Cardiac fibroblast (primary cell): ENCODE results near the gene PNMA8B.

Experiments
- DNase-seq, 2 donors: peaks; one replicate each; pipeline versions ENCODE4 v3.0.0 to v3.0.0-alpha.2; 2010; ENCODE audit warnings: low read depth in 2 of 2
- H3K4me3 ChIP-seq, 2 donors: replicated peaks in 1 of 2; 1 replicate in 1 of 2; 2 replicates in 1 of 2; pipeline ENCODE4 v1.5.1; 2011; ENCODE audit warnings: low read depth in 2 of 2, low read length in 2 of 2, mild to moderate bottlenecking in 2 of 2, moderate library complexity in 1 of 2
- CTCF ChIP-seq: IDR thresholded peaks from one replicate; pipeline ENCODE4 v1.5.1; 2011; ENCODE audit warnings: low read depth, mild to moderate bottlenecking, low read length, inconsistent platforms

PNMA8B gene

GRCh38 chr19:46447006-46447405, 48.7 kb downstream of the PNMA8B start:
- DNase-seq, result no peak
- TF ChIP-seq CTCF, result no peak

GRCh38 chr19:46446021-46446420, 49.6 kb downstream of the PNMA8B start:
- H3K4me3 ChIP-seq, result no peak overlapping the region
- TF ChIP-seq CTCF, result no peak
- no peak for DNase-seq

More at GRCh38 chr19:46447006-46447405, 48.7 kb downstream of the PNMA8B start:
- no peak overlapping the region for H3K4me3 ChIP-seq

GRCh38 chr19:46442808-46443450, 52.7 kb downstream of the PNMA8B start:
- DNase-seq, result peak; percentile 75 to 81
- TF ChIP-seq CTCF, result no peak
- H3K4me3 ChIP-seq, result no peak overlapping the region

- no peak overlapping the region for H3K4me3 ChIP-seq
- peak in 1 of 2 donors; percentile 61 for DNase-seq
- no peak for TF ChIP-seq CTCF
These were observed 53.8 kb downstream of the PNMA8B start for GRCh38 chr19:46441866-46442265.
